Transverse colon (tissue), 4 donors: ENCODE results near the gene IL17RD. TPM values are rescaled to one million over a fixed set of nuclear protein-coding genes. Genes with fewer than 3 reads are reported as not detected.
A peak's percentile ranks its signal among the peaks of the same experiment; 100 is the strongest.

Experiments
- DNase-seq: peaks from one replicate; pipeline ENCODE4 v3.0.0-alpha.2; 2019
- H3K27ac ChIP-seq, 4 donors: fragments of 200-600 bp; sonication (generic); 2 replicates each; pipeline ENCODE4 v1.5.1; 2016 to 2018; ENCODE audit warnings: inconsistent platforms in 4 of 4
- H3K27me3 ChIP-seq: fragments of 200-600 bp; sonication (generic); 2 replicates; pipeline ENCODE4 v1.5.1; 2017; ENCODE audit warnings: inconsistent platforms
- H3K36me3 ChIP-seq, 4 donors: fragments of 200-600 bp; sonication (generic); 2 replicates each; pipeline ENCODE4 v1.5.1; 2017 to 2019; ENCODE audit warnings: inconsistent platforms in 4 of 4
- H3K4me1 ChIP-seq, 4 donors: fragments of 200-600 bp; sonication (generic); 2 replicates each; pipeline ENCODE4 v1.5.1; 2017 to 2020; ENCODE audit warnings: inconsistent platforms in 4 of 4
- H3K4me3 ChIP-seq, 4 donors: fragments of 200-600 bp; sonication (generic); 1 replicate in 1 of 4; 2 replicates in 3 of 4; pipeline versions ENCODE4 v1.5.1 to v1.6.1; 2017 to 2019; ENCODE audit warnings: inconsistent platforms in 4 of 4
- H3K9me3 ChIP-seq, 2 donors: fragments of 200-600 bp; sonication (generic); 2 replicates each; pipeline ENCODE4 v1.5.1; 2017 to 2019; ENCODE audit warnings: inconsistent platforms in 2 of 2
- CTCF ChIP-seq, 5 experiments: fragments of 200-600 bp in 3 of 5; fragments of 450-650 bp in 2 of 5; sonication (generic) in 3 of 5; IDR thresholded peaks; 1 replicate in 2 of 5; 2 replicates in 3 of 5; pipeline ENCODE4 v1.5.1; 2016 to 2017; ENCODE audit warnings: antibody characterized with exemption in 5 of 5, inconsistent platforms in 3 of 5, mild to moderate bottlenecking in 2 of 5, moderate library complexity in 1 of 5
- EP300 ChIP-seq: sonication (generic); formaldehyde crosslinking; IDR thresholded peaks from one replicate; pipeline ENCODE4 v1.6.1; 2017; ENCODE audit warnings: antibody characterized with exemption, low read depth
- POLR2A ChIP-seq: fragments of 450-650 bp; IDR thresholded peaks from one replicate; pipeline ENCODE4 v1.6.1; 2016; ENCODE audit warnings: antibody characterized with exemption, mild to moderate bottlenecking, moderate library complexity
- POLR2AphosphoS5 ChIP-seq, 3 donors: sonication (generic); formaldehyde crosslinking; IDR thresholded peaks; one replicate each; pipeline ENCODE4 v1.6.1; 2016; ENCODE audit warnings: antibody characterized with exemption in 3 of 3
- whole genome bisulfite sequencing, 2 donors: methylation state at CpG; one replicate each; pipeline ENCODE4 v1.1.5; 2018; ENCODE audit warnings: low coverage in 1 of 2; 5-methylcytosine and 5-hydroxymethylcytosine counted together
- in situ Hi-C, 4 donors: fragments of 200-750 bp; cut with MboI; loops; one replicate each; pipeline versions ENCODE4 v1.15.0 to v1.15.1; 2017; ENCODE audit warnings: low sequenced_read_pairs in 3 of 4, low pct_ligation_motif_present in 1 of 4, low pct_unique_long_range_greater_than_20kb in 1 of 4
- intact Hi-C: fragments of 100-400 bp; cut with DNase I; formaldehyde crosslinking; loops from one replicate; pipeline ENCODE4 v1.15.1; 2023; ENCODE audit warnings: low total_unique reads
- total RNA-seq, 4 donors: library from RNA; depleted of rRNA; stranded (reverse); fragments of >200 nt; gene quantifications; one replicate each; pipeline ENCODE4 v1.1.0, GENCODE V29; 2016

The IL17RD gene
- total RNA-seq, 4 donors from 2014 or later: 1.9 to 40.4 (median 2.7) TPM

- H3K4me3 ChIP-seq: no peak overlapping the region
- no peak for TF ChIP-seq POLR2AphosphoS5 (IDR thresholded peaks at IDR 0.05)
- no peak overlapping the region for H3K27ac ChIP-seq
- no peak for DNase-seq
- no peaks in the 10 kb centered on the region for H3K9me3 ChIP-seq
- peaks cover 0 to 13% (median 3%) of the 10 kb centered on the region in 4 donors for H3K4me1 ChIP-seq
- in situ Hi-C loops: no loop called here
- intact Hi-C loops: loop anchor here (5.0 kb wide), 1 partner anchor 291 kb away; the partner anchor contains the start of gene ARHGEF3
- H3K27me3 ChIP-seq: no peaks in the 10 kb centered on the region
- no peaks in the 10 kb centered on the region for H3K36me3 ChIP-seq
These were observed 71.7 kb downstream of the IL17RD start for GRCh38 chr3:57093489-57093888.

- Histone ChIP-seq H3K9me3 (no peaks in the 10 kb centered on the region), H3K27me3 (no peaks in the 10 kb centered on the region), H3K4me1 (peaks cover 0 to 13% (median 3%) of the 10 kb centered on the region in 4 donors), H3K36me3 (no peaks in the 10 kb centered on the region), H3K27ac (peak overlapping the region in 3 of 4 donors; percentile 44 to 68 (median 46)), H3K4me3 (no peak overlapping the region)
- no peak for TF ChIP-seq POLR2AphosphoS5 (IDR thresholded peaks at IDR 0.05)
- no peak for TF ChIP-seq POLR2A
- no peak for TF ChIP-seq CTCF (IDR thresholded peaks at IDR 0.05)
- TF ChIP-seq EP300: no peak
- WGBS, 2 donors: 67 to 88% methylated on average over 3 of the region's 3 CpGs
- no peak for DNase-seq
- intact Hi-C loops (loop anchor here (5.0 kb wide), 1 partner anchor 289 kb away; the partner anchor contains the start of gene ARHGEF3), in situ Hi-C loops (no loop called here)
These were observed 73.5 kb downstream of the IL17RD start for GRCh38 chr3:57091521-57092273.

DNA sequence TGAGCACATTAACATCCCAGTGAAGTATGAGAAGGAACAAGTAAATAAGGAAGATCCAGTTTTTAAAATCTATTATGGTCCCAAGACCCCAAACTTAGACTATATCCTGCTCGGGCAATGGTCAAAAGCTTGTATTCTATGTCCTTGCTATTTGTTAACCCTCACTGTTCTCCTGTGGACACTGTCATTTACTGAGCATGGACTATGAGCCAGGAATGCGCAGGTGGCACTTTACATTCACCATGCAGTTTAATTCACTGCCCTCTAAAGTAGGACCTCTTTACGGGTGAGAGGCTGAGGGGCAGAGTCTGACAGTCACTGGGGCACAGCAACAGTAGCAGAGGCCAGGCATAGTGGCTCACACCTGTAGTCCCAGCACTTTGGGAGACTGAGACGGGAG lies 76.1 kb downstream of the IL17RD start:
- Histone ChIP-seq H3K4me1 (peaks cover 0 to 13% (median 3%) of the 10 kb centered on the region in 4 donors), H3K27me3 (no peaks in the 10 kb centered on the region), H3K27ac (no peak overlapping the region), H3K9me3 (no peaks in the 10 kb centered on the region), H3K4me3 (no peak overlapping the region), H3K36me3 (no peaks in the 10 kb centered on the region)
- intact Hi-C loops: no loop called here
- in situ Hi-C loops: no loop called here
- TF ChIP-seq POLR2AphosphoS5 (IDR thresholded peaks at IDR 0.05) (no peak), POLR2A (no peak), CTCF (IDR thresholded peaks at IDR 0.05) (no peak), EP300 (no peak)
- DNase-seq: no peak
- WGBS, 2 donors: 90 to 100% methylated on average over 1 to 4 of the region's 4 CpGs

DNA sequence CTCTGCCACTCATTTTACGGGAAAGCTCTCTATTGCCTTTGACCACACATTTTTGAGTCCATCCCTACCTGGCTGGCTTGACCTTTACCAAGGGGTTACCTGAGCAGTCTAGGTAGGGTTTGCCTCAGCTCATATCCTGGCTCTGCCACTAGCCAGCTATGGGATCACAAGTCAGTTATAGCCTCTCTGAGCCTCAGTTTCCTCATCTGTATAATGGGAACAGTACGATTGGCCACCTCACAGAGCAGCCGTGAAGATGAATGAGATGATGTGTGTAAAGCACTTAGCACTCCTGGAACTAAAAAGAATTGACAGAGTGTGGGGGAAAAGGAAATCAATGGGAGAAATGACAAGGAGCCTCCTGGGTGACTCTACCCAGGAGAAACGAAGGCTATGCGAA lies 76.7 kb downstream of the IL17RD start:
- Histone ChIP-seq H3K36me3 (no peaks in the 10 kb centered on the region), H3K27ac (no peak overlapping the region), H3K27me3 (no peaks in the 10 kb centered on the region), H3K4me3 (no peak overlapping the region), H3K9me3 (no peaks in the 10 kb centered on the region), H3K4me1 (peaks cover 0 to 13% (median 3%) of the 10 kb centered on the region in 4 donors)
- in situ Hi-C loops: no loop called here
- 83% methylated on average over 5 of the region's 5 CpGs for WGBS, 2 donors
- no peak for DNase-seq
- TF ChIP-seq CTCF (IDR thresholded peaks at IDR 0.05): no peak
- TF ChIP-seq POLR2A: no peak
- TF ChIP-seq EP300: no peak
- TF ChIP-seq POLR2AphosphoS5 (IDR thresholded peaks at IDR 0.05): no peak
- intact Hi-C loops: no loop called here
